GM20431 (cell line): ENCODE measurements around the gene HILPDA.

Source experiments
- in situ Hi-C: fragments of 300-500 bp; cut with MseI, MboI; formaldehyde crosslinking; loops from one replicate; pipeline ENCODE4 v1.15.0; 2020; ENCODE audit warnings: low sequenced_read_pairs; ENCODE audit not compliant: unreplicated experiment

Gene HILPDA

GRCh38 chr7:128455543-128456254, at the start of gene HILPDA:
TSS of gene HILPDA (plus strand) at chr7:128455878. CDS start at chr7:128457269, 1,391 bp downstream.
- in situ Hi-C loops = no loop called here

- in situ Hi-C loops = no loop called here
Measured at GRCh38 chr7:128406314-128407232, 49.1 kb upstream of the HILPDA start.

- in situ Hi-C loops = no loop called here
Measured at GRCh38 chr7:128407233-128407589, 48.5 kb upstream of the HILPDA start.

DNA sequence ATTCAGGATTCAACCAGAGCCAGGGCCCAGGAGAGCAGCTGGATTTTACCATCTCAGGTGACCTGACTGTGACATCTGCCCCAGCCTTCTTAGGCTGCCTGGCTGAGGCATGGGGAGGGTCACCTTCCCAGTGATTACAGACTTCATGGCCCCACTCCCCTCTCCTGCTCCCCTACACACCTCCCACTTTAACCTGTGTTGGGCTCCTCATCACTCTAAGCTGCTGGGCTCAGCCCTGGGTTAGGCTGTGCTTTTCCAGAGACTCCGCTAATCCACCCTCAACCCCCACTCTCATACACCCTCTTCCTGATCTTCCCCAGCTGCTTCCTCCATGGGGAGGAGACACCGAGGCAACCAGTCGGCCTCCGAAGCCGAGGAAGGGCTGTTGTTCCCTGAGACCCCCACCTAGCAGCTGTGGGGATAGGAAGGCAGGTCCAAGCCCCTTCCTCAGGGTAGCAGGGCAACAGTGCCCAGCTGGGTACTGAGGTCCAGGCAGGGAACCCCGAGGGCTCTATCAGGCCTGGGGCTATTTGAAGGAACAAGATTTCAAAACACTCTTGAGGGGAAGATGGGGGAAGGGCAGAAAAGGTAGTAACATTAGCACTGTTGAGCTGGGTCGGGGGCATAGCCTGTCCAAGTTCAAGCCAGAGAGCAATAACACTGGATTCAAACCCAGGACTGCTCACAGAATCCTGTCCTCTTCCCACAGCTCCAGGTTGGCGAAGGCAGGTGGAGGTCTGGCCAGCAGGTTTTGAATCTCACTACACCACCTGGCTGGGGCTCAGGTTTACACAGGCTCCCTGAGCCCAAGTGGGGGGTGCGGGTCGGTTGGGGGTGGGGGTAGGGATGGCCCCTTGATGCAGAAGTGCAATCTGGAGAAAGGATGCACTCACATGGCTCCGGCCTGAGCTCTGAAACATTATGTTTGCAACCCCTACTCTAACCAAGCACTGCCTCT, 47.6 kb upstream of the HILPDA start:
- in situ Hi-C loops = no loop called here

DNA sequence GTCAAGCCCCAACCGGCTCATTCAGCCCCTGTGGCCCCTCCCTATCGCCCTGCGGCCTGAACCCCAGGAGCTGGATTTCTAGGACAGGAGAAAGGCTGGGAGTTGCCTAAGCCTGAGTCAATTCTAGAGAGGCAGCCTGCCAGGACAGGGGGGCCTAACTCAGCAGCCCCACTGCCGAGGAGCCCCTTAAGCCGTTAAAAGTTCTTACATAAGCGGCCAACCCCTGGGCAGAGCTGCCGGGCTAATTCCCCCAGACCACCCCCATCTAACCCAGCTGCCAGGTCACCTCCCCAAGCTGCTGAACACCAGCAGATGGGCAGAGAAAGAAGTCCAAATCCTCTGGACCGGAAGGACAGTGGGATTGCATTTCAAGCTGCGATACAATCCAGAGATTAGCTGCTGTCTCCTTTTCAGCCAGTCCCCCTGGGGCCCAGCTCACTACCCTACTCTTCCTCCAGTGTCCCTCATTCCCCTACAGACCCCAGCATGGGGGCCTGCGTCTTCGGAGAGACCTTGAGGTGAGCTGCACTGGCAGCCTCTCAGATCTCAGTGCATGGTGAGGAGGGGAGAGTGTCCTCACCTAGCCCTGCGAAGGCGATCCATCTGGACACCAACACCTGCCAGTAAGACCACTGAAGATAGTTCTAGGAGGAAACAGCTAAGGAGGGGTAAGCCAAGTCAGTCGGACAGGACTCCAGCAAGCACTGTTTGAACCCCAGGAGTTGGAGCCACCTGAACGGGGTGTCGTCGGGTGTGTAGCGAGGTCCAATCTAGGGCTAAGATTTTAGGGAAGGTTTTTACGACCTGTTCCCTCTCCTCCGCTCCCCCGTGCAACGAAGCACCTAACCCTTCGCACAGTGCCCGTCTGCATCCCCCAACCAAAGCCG, 46.7 kb upstream of the HILPDA start:
- in situ Hi-C loops = no loop called here

DNA sequence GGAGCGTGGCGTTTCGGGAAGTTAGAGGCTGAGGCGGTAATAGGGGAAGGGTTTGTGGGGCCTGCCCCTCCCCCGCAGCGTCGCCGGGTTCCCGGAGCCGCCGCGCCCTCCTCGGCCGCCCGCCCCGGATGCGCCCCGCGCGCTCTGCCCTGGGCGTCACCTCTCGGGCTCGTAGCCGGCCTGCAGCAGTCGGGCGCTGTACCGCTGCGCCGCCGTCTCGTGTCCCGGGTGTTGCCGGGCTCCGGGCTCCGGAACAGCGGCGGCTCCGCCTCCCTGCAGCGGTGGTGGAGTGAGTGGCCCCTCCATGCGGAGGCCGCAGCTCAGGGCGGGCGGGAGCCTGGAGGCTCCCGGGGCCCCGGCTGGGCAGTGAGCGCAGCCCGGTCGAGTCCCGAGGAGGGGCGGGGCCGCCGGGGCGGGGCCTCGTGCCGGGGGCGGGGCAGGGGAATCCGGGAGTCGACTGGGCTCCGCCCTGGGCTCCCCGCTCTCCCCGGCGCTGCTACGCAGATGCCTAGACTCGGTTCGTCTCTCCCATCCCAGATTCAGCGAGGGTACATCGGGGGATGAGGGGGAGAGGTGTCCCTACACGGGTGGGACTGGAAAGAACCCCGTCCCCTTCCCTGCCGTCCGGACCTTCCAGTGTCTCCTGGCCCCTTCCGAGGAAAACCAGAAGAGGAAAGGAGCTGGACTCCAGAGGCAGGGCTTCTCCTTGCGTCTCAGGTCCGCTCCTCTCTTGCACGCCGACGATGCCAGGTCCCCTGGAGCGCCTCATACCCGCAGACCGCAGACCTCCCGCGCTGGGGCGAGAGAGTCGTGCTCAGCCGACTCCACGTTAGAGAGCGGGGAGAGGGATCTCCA, 45.9 kb upstream of the HILPDA start, which contains the start of gene IMPDH1:
TSS of gene IMPDH1 (minus strand) at position 387 of the 855 bp plus-strand sequence. CDS start at position 306, 81 bp downstream.
- in situ Hi-C loops = no loop called here

- in situ Hi-C loops = no loop called here
Measured at GRCh38 chr7:128410451-128410753, 45.3 kb upstream of the HILPDA start.

DNA sequence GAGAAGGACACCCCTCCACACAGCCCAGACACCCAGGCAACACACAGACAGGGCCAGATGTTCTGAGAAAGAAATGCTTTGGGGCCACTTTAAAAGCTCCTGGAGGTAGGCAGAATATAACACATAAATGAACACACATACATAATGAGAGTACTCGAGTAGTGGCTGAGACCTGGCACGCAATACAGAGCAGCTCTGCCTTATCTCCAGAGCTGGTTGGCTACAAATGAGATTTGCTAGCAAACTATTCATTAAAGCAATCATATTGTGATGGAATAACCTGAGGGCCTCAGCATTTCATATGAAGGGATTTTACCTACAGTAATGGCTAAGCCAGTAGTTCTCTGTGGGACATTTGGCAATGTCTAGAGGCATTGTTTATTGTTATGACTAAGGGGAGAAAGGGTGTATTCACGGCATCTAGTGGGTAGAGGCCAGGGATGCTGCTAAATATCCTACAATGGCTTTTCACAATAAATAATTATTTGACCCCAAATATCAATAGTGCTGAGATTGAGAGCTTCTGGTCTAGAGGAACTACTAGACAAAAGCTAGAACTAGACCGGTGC, 40.4 kb upstream of the HILPDA start:
- in situ Hi-C loops = no loop called here

DNA sequence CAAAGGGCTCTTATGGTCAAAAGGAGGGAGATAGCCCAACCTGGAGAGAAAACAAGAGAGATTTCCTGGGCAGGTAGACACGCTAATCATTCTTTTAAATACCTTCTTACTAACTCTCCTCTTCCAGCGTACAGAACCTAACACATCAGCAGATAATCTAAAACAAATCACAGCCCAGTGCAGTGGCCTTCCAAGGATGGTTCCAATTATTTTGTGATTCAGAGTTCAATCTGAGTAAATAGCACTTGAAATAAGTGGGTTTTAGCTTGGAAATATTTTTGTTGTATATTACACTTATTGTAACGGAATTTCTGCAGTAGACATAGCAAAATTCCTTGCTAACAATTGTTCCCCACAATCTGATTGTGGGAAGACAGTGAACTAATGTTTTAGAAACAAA, 38.6 kb upstream of the HILPDA start:
- in situ Hi-C loops = no loop called here

GRCh38 chr7:128419257-128419656, 36.4 kb upstream of the HILPDA start:
- in situ Hi-C loops = no loop called here

GRCh38 chr7:128420773-128421172, 34.9 kb upstream of the HILPDA start:
- in situ Hi-C loops = no loop called here

GRCh38 chr7:128421384-128421783, 34.3 kb upstream of the HILPDA start:
- in situ Hi-C loops = no loop called here

DNA sequence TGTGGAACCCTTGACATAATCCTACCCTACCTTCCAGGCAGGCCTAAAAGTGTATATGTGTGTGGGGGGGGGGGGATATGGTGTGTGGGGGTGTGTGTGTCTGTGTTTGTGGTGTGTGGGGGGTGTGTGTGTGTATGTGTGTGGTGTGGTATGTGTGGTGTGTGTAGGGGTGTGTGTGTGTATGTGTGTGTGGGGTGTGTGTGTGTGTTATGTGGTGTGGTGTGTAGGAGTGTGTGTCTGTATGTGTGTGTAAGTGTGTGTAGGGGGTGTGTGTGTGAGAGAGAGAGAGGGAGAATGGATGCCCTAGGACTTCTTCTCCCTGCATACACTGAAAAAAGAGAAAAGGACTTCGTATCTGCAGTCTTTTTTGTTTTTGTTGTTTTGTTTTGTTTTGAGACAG, 33.6 kb upstream of the HILPDA start:
- in situ Hi-C loops = no loop called here

DNA sequence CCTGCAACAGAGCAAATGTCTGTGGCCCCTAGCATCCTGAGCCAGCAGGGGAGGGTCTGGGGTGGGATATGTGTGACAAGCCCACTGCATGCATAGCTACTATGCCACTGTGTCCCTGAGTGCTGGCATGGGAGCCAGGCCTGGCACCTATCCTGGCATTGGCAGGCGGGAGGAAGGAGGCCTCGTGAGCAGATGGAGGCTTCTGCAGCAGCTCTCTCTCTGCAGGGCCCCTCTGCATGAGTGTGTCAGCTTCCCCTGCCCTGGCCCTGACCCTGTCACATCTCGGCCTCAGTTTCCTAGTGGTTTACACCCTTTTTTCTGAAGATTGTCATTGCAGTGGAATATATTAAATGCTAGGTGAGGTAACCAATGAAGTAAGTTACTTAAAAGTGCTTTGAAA, 32.8 kb upstream of the HILPDA start:
- in situ Hi-C loops = no loop called here

DNA sequence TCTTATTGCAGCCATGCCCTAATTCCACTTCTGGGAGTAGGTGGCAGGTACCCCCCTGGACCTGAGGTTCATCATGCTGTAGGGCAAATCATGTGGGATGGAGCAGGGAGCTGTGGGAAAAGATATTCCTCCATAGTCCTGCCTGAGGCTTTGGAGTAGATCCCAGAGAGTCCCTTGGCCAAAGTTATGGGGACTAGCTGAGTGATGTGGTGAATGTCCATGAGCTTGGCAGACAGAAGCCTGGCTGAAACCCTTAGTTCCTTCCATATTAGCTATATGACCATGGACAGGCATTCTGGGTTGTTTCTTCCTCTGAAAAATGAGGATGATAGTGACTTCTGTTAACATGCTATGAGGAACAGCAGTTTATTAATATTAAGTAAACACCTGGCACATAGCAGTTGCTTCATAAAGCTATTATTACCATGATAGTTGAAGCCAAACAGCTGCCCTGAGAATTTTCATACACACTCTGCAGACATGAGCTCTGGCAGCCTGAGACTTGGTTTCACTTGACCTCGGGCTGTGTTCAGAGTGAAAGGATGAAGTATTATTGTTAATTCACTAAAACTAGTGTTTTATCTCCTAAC, 30.9 kb upstream of the HILPDA start:
- in situ Hi-C loops = no loop called here

- in situ Hi-C loops = no loop called here
Measured at GRCh38 chr7:128425850-128426249, 29.8 kb upstream of the HILPDA start.

- in situ Hi-C loops = no loop called here
Measured at GRCh38 chr7:128427289-128427891, 28.3 kb upstream of the HILPDA start.
